ENCODE data around the gene C4orf51. TPM values are rescaled to one million over a fixed set of nuclear protein-coding genes. Genes with fewer than 3 reads are reported as not detected.
A peak's percentile ranks its signal among the peaks of the same experiment; 100 is the strongest.

C4orf51 gene
- total and polyA plus RNA-seq, 2 of the 4 experiments (the other 2 are of a cell fraction) = not detected

- ATAC-seq (ENCODE audit: low read depth) (no peak), DNase-seq (no peak)
- no peaks in the 10 kb centered on the region for H3K36me3 ChIP-seq (ENCODE audit: control insufficient read depth, insufficient read depth, low read length)
- CTCF ChIA-PET = no interaction called here
- no TSS peak for BruUV-seq (replicated peaks)
- POLR2A ChIA-PET (ENCODE audit: unreplicated experiment) = no interaction called here
- H3K79me1 ChIP-seq (ENCODE audit: low read depth in 1 of 2, low read length in 2 of 2) = no peaks in the 10 kb centered on the region
- dilution Hi-C loops (cut with HindIII; ENCODE audit: low sequenced_read_pairs, unreplicated experiment) = no loop called here
- no peak overlapping the region for H4K8ac ChIP-seq (ENCODE audit: low read depth in 2 of 2, low read length in 2 of 2)
- H3K4me2 ChIP-seq (ENCODE audit: low read depth, low read length) = no peak overlapping the region
- in situ Hi-C loops (cut with MboI; ENCODE audit: low sequenced_read_pairs) = no loop called here
- no peak overlapping the region for H3K4ac ChIP-seq (ENCODE audit: low read depth, low read length)
- H3K27me3 ChIP-seq (ENCODE audit: control insufficient read depth, insufficient read depth, low read length) = no peaks in the 10 kb centered on the region
- H3K14ac ChIP-seq (replicated peaks; ENCODE audit: low read depth, low read length) = 0 out of 2 replicates have a peak overlapping the region, but pooled peaks have one; percentile 52
- H4K5ac ChIP-seq (ENCODE audit: low read depth, low read length) = no peak overlapping the region
- H3K23ac ChIP-seq (ENCODE audit: low read depth, low read length) = peak overlapping the region; percentile 40; the same call in 1 of the 2 replicates
- H3K4me3 ChIP-seq (ENCODE audit: insufficient read depth, low read depth, low read length) = no peak overlapping the region
- H4K91ac ChIP-seq (ENCODE audit: insufficient read depth, low read depth, low read length) = no peak overlapping the region
- no peak overlapping the region for H2AFZ ChIP-seq (replicated peaks; ENCODE audit: low read length, poor library complexity)
- H3K9ac ChIP-seq (ENCODE audit: low read depth, low read length) = no peak overlapping the region
- no peak overlapping the region; the same call in 1 of the 2 replicates for H2AK5ac ChIP-seq (ENCODE audit: low read depth, low read length)
- H3K18ac ChIP-seq (ENCODE audit: low read depth, low read length) = no peak overlapping the region
- H3K56ac ChIP-seq (ENCODE audit: extremely low read depth, insufficient read depth, low read length) = no peak overlapping the region
- no peak overlapping the region for H3K27ac ChIP-seq (ENCODE audit: insufficient read depth, low read length)
- H2AK9ac ChIP-seq (replicated peaks; ENCODE audit: low read depth, low read length, poor library complexity) = no peak overlapping the region
- 100% methylated on average over 1 of the region's 1 CpG; no CpG with 5 or more reads in 1 of the 2 experiments for WGBS, 2 experiments (ENCODE audit: extremely low coverage in 2 of 2, insufficient read length in 1 of 2)
- peaks cover 2% of the 10 kb centered on the region; the same call in 1 of the 2 replicates for H3K4me1 ChIP-seq (ENCODE audit: control insufficient read depth, insufficient read depth, low read length)
- H2BK20ac ChIP-seq (ENCODE audit: low read depth, low read length) = peak overlapping the region; percentile 55; the same call in 1 of the 2 replicates
- H3K9me3 ChIP-seq (ENCODE audit: control insufficient read depth, insufficient read depth, low read length) = no peaks in the 10 kb centered on the region
- H2BK120ac ChIP-seq (ENCODE audit: low read depth, low read length) = no peak overlapping the region
- TF ChIP-seq RCOR1 (IDR thresholded peaks at IDR 0.05; ENCODE audit: insufficient replicate concordance, low read length) = no peak
- no peak for TF ChIP-seq USF2 (IDR thresholded peaks at IDR 0.05; ENCODE audit: low read depth, low read length)
- TF ChIP-seq CTCF (conservative IDR thresholded peaks at IDR 0.05; ENCODE audit: low read depth, low read length) = no peak
- no peak for TF ChIP-seq SMC3 (IDR thresholded peaks at IDR 0.05; ENCODE audit: low read depth, low read length)
- no peak for TF ChIP-seq ELK1 (IDR thresholded peaks at IDR 0.05; ENCODE audit: borderline replicate concordance, low read depth, low read length)
- no peak for TF ChIP-seq CHD1 (IDR thresholded peaks at IDR 0.05; ENCODE audit: low read depth, low read length)
- no peak for TF ChIP-seq MXI1 (IDR thresholded peaks at IDR 0.05; ENCODE audit: borderline replicate concordance, low read depth, low read length)
- no peak for TF ChIP-seq POLR2A (IDR thresholded peaks at IDR 0.05; ENCODE audit: low read depth, low read length)
- TF ChIP-seq MAFK (IDR thresholded peaks at IDR 0.05; ENCODE audit: low read depth, low read length) = no peak
- no peak for TF ChIP-seq CEBPB (IDR thresholded peaks at IDR 0.05; ENCODE audit: low read depth, low read length)
- no peak for TF ChIP-seq RFX5 (IDR thresholded peaks at IDR 0.05; ENCODE audit: low read depth, low read length)
- TF ChIP-seq RAD21 (IDR thresholded peaks at IDR 0.05; ENCODE audit: low read length) = no peak
- TF ChIP-seq MAZ (IDR thresholded peaks at IDR 0.05; ENCODE audit: borderline replicate concordance, low read depth, low read length) = no peak
- H2BK15ac ChIP-seq (ENCODE audit: low read depth, low read length) = peak overlapping the region; percentile 65; the same call in 1 of the 3 replicates
- intact Hi-C loops (cut with micrococcal nuclease) = loop anchor here (5.0 kb wide), 1 partner anchor 256 kb away; the partner anchor contains the start of gene ZNF827
- no peaks in the 10 kb centered on the region; the same call in 1 of the 2 replicates for H3K9me1 ChIP-seq (ENCODE audit: insufficient read depth, low read length)
- H2BK5ac ChIP-seq (ENCODE audit: low read depth, low read length, poor library complexity, severe bottlenecking) = no peak overlapping the region
- no peaks in the 10 kb centered on the region for H4K20me1 ChIP-seq (ENCODE audit: insufficient read depth, low read length)
These were observed 956 bp downstream of the C4orf51 start for GRCh38 chr4:145680902-145681301.
